GM12892 (cell line): Measurements from ENCODE around the gene RFX4.

Experiments
- POLR2A ChIP-seq: IDR thresholded peaks from 2 replicates; pipeline ENCODE4 v1.6.1; 2011; ENCODE audit warnings: low read depth, low read length, control low read depth
- POLR2AphosphoS5 ChIP-seq: IDR thresholded peaks from 2 replicates; pipeline ENCODE4 v1.6.1; 2011; ENCODE audit warnings: low read depth, low read length, control low read depth

GRCh38 chr12:106655577-106655976 is 72.8 kb downstream of the RFX4 start:
- TF ChIP-seq POLR2AphosphoS5: no peak
- no peak for TF ChIP-seq POLR2A
